ENCODE results near the gene LTF. TPM values are rescaled to one million over a fixed set of nuclear protein-coding genes. Genes with fewer than 3 reads are reported as not detected.

Gene LTF
- total RNA-seq, 1 experiment from 2014 or later, result not detected

DNA sequence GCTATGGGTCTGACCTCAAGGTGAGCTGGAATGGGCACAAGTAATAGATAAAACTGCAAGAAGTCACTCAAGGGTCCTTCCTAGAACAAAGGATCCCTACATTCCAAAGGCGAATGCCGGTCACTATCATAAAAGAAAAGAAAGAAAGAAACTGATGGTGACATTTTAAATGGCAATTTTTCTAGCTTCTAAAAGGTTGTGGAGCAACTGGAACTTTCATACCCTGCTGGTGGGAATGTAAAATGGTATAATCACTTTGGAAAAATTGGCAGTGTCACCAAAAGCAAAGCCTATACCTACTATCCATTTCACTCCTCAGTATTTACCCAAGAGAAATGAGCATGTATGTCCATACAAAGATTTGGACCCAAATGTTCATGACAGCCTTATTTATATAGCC lies 53.4 kb downstream of the LTF start:
- H3K36me3 ChIP-seq (ENCODE audit: control insufficient read depth in 1 of 2, insufficient read depth in 2 of 2, low read length in 2 of 2), result no peaks in the 10 kb centered on the region
- no peaks in the 10 kb centered on the region for H3K9me3 ChIP-seq (ENCODE audit: control insufficient read depth in 1 of 2, insufficient read depth in 1 of 2, low read depth in 1 of 2, low read length in 2 of 2)
- no TSS peak for BruUV-seq (replicated peaks)
- intact Hi-C loops (cut with micrococcal nuclease), result no loop called here
- H2AFZ ChIP-seq (ENCODE audit: low read depth, low read length, poor library complexity, severe bottlenecking), result no peak overlapping the region
- ATAC-seq (no peak), DNase-seq (ENCODE audit: low read depth, low spot score) (no peak)
- no peak overlapping the region for H3K9ac ChIP-seq (ENCODE audit: low read length)
- H3K27me3 ChIP-seq (ENCODE audit: insufficient read depth, low read length), result no peaks in the 10 kb centered on the region
- ChIA-PET POLR2A (no interaction called here), RAD21 (ENCODE audit: low non-redundant PET in 1 of 2, low total read pairs in 2 of 2, uncharacterized antibody in 2 of 2, unreplicated experiment in 2 of 2) (no interaction called here), CTCF (interaction anchor here (0.7 to 0.8 kb wide), 2 partner anchors 8 to 40 kb away, joined by 3 read pairs; partner anchors contain the start of gene CCR5)
- H3K27ac ChIP-seq (ENCODE audit: low read depth, low read length), result no peak overlapping the region
- peaks cover 0 to 10% of the 10 kb centered on the region in 2 experiments; a peak in 1 of 4 replicates for H3K4me1 ChIP-seq (ENCODE audit: control insufficient read depth in 1 of 2, insufficient read depth in 2 of 2, low read length in 2 of 2)
- no peaks in the 10 kb centered on the region for H3K9me2 ChIP-seq (ENCODE audit: insufficient read depth)
- no peak overlapping the region for H3K4me2 ChIP-seq (ENCODE audit: low read length)
- no peaks in the 10 kb centered on the region for H4K20me1 ChIP-seq (ENCODE audit: insufficient read depth)
- TF ChIP-seq FOSL1 (IDR thresholded peaks at IDR 0.05; ENCODE audit: low read depth), result no peak
- peak in 2 of 3 experiments; percentile 12 to 35; a peak in 3 of 6 replicates for TF ChIP-seq CTCF (IDR thresholded peaks at IDR 0.05 in 2 of 3, conservative IDR thresholded peaks at IDR 0.05 in 1 of 3; ENCODE audit: borderline replicate concordance in 1 of 3, insufficient read depth in 1 of 3, low read depth in 2 of 3, low read length in 2 of 3)
- no peak for TF ChIP-seq POLR2A (IDR thresholded peaks at IDR 0.05; ENCODE audit: borderline replicate concordance, extremely low read depth, insufficient read depth, insufficient read length)
- no peak overlapping the region for H3K4me3 ChIP-seq (replicated peaks in 1 of 2; ENCODE audit: low read depth in 1 of 2, low read length in 2 of 2)
- H3K79me2 ChIP-seq (ENCODE audit: insufficient read depth, low read length), result no peaks in the 10 kb centered on the region

- Histone ChIP-seq H3K4me3 (replicated peaks in 1 of 2; ENCODE audit: low read depth in 1 of 2, low read length in 2 of 2) (no peak overlapping the region), H3K4me1 (ENCODE audit: control insufficient read depth in 1 of 2, insufficient read depth in 2 of 2, low read length in 2 of 2) (peaks cover 0 to 10% of the 10 kb centered on the region in 2 experiments; a peak in 1 of 4 replicates), H3K27ac (ENCODE audit: low read depth, low read length) (no peak overlapping the region), H3K27me3 (ENCODE audit: insufficient read depth, low read length) (no peaks in the 10 kb centered on the region), H3K36me3 (ENCODE audit: control insufficient read depth in 1 of 2, insufficient read depth in 2 of 2, low read length in 2 of 2) (no peaks in the 10 kb centered on the region), H3K9ac (ENCODE audit: low read length) (no peak overlapping the region), H3K9me3 (ENCODE audit: control insufficient read depth in 1 of 2, insufficient read depth in 1 of 2, low read depth in 1 of 2, low read length in 2 of 2) (no peaks in the 10 kb centered on the region), H3K79me2 (ENCODE audit: insufficient read depth, low read length) (no peaks in the 10 kb centered on the region), H3K9me2 (ENCODE audit: insufficient read depth) (no peaks in the 10 kb centered on the region), H2AFZ (ENCODE audit: low read depth, low read length, poor library complexity, severe bottlenecking) (no peak overlapping the region), H4K20me1 (ENCODE audit: insufficient read depth) (no peaks in the 10 kb centered on the region), H3K4me2 (ENCODE audit: low read length) (no peak overlapping the region)
- DNase-seq (ENCODE audit: low read depth, low spot score), result no peak
- CTCF ChIA-PET, result interaction anchor here (0.7 to 0.8 kb wide), 2 partner anchors 9 to 40 kb away, joined by 3 read pairs; partner anchors contain the start of gene CCR5
- intact Hi-C loops (cut with micrococcal nuclease), result no loop called here
- TF ChIP-seq ZNF274 (IDR thresholded peaks at IDR 0.05; ENCODE audit: low read depth, low read length) (no peak), ATF3 (IDR thresholded peaks at IDR 0.05) (no peak), EZH2 (IDR thresholded peaks at IDR 0.05) (no peak)
- TF ChIP-seq, protein P1, sequence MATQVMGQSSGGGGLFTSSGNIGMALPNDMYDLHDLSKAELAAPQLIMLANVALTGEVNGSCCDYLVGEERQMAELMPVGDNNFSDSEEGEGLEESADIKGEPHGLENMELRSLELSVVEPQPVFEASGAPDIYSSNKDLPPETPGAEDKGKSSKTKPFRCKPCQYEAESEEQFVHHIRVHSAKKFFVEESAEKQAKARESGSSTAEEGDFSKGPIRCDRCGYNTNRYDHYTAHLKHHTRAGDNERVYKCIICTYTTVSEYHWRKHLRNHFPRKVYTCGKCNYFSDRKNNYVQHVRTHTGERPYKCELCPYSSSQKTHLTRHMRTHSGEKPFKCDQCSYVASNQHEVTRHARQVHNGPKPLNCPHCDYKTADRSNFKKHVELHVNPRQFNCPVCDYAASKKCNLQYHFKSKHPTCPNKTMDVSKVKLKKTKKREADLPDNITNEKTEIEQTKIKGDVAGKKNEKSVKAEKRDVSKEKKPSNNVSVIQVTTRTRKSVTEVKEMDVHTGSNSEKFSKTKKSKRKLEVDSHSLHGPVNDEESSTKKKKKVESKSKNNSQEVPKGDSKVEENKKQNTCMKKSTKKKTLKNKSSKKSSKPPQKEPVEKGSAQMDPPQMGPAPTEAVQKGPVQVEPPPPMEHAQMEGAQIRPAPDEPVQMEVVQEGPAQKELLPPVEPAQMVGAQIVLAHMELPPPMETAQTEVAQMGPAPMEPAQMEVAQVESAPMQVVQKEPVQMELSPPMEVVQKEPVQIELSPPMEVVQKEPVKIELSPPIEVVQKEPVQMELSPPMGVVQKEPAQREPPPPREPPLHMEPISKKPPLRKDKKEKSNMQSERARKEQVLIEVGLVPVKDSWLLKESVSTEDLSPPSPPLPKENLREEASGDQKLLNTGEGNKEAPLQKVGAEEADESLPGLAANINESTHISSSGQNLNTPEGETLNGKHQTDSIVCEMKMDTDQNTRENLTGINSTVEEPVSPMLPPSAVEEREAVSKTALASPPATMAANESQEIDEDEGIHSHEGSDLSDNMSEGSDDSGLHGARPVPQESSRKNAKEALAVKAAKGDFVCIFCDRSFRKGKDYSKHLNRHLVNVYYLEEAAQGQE (IDR thresholded peaks at IDR 0.05; ENCODE audit: low read depth), result no peak
- POLR2A ChIA-PET, result no interaction called here
- RAD21 ChIA-PET (ENCODE audit: low non-redundant PET in 1 of 2, low total read pairs in 2 of 2, uncharacterized antibody in 2 of 2, unreplicated experiment in 2 of 2), result no interaction called here
- BruUV-seq (replicated peaks), result no TSS peak
- no peak for ATAC-seq
Measured at GRCh38 chr3:46410669-46411068, 54.0 kb downstream of the LTF start.
